ENCODE results near the gene TAF11L12.
"Not testable (repeated sequence)": the region's sequence is repeated elsewhere in the genome, so short reads cannot be mapped to it uniquely, and the experiment has no call there.

TAF11L12 gene

DNA sequence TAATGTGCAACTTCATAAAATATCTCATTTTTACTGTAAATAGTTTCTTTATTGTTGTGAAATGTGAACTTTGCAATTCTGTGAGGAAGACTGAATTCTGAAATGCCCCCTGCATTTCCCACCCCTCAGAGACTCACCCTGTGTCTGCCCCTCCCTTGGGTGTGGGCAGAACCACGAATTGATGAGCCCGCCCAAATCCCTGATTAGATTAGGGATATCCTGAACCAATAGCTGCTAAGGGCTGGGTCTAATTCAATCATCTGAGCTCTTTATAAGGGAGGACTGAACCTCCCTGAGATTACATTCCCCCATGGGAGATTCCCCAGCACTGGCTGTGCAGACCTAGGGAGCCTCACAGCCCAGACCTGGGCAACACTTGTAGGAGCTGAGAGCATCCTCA lies at the start of gene TAF11L12:
TAF11L12 (plus strand) TSS at position 301 of the 400 bp plus-strand sequence.
- in situ Hi-C loops (cut with HindIII; ENCODE audit: low sequenced_read_pairs) = not testable (repeated sequence)

GRCh38 chr5:17585658-17586057 lies 24.5 kb upstream of the TAF11L12 start, which contains the start of gene TAF11L7:
TSS of gene TAF11L7 (minus strand) at chr5:17585758.
- in situ Hi-C loops (cut with HindIII; ENCODE audit: low sequenced_read_pairs) = not testable (repeated sequence)

DNA sequence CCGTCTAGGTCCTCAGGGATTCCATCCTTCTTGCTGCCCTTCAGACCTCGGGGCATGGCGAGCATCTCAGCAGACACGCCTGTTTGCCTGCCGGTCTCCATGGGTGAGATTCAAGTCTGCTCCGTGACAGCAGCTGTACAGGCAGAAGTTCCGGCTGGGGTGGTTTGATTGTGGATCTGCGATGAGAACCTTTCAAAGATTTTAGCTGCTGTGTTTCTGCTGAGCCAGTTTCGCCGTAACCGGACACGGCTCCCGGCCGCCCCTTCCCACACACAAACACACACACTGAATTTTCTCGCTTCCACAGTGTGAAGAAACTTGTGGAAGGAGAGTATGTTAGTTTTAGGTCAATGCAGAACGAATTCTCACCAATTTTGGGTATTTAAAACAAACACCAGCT lies 19.3 kb upstream of the TAF11L12 start, which contains the start of gene TAF11L8:
TAF11L8 (minus strand) TSS at position 101 of the 400 bp plus-strand sequence.
- in situ Hi-C loops (cut with HindIII; ENCODE audit: low sequenced_read_pairs) = not testable (repeated sequence)

DNA sequence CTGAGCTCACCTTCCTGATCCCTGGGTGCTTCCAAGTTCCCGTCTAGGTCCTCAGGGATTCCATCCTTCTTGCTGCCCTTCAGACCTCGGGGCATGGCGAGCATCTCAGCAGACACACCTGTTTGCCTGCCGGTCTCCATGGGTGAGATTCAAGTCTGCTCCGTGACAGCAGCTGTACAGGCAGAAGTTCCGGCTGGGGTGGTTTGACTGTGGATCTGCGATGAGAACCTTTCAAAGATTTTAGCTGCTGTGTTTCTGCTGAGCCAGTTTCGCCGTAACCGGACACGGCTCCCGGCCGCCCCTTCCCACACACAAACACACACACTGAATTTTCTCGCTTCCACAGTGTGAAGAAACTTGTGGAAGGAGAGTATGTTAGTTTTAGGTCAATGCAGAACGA lies 15.9 kb upstream of the TAF11L12 start, which contains the start of gene TAF11L9:
TAF11L9 (minus strand) TSS at position 140 of the 400 bp plus-strand sequence.
- in situ Hi-C loops (cut with HindIII; ENCODE audit: low sequenced_read_pairs) = not testable (repeated sequence)

DNA sequence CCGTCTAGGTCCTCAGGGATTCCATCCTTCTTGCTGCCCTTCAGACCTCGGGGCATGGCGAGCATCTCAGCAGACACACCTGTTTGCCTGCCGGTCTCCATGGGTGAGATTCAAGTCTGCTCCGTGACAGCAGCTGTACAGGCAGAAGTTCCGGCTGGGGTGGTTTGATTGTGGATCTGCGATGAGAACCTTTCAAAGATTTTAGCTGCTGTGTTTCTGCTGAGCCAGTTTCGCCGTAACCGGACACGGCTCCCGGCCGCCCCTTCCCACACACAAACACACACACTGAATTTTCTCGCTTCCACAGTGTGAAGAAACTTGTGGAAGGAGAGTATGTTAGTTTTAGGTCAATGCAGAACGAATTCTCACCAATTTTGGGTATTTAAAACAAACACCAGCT lies 12.5 kb upstream of the TAF11L12 start, which contains the start of gene TAF11L10:
TAF11L10 (minus strand) TSS at position 101 of the 400 bp plus-strand sequence.
- in situ Hi-C loops (cut with HindIII; ENCODE audit: low sequenced_read_pairs) = not testable (repeated sequence)

DNA sequence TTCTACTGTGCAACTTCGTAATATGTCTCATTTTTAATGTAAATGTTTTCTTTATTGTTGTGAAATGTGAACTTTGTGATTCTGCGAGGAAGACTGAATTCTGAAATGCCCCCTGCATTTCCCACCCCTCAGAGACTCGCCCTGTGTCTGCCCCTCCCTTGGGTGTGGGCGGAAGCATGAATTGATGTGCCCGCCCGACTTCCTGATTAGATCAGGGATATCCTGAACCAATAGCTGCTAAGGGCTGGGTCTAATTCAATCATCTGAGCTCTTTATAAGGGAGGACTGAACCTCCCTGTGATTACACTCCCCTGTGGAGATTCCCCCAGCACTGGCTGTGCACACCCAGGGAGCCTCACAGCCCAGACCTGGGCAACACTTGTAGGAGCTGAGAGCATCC lies 6.3 kb upstream of the TAF11L12 start, which contains the start of gene TAF11L11:
TAF11L11 (plus strand) TSS at position 304 of the 400 bp plus-strand sequence.
- in situ Hi-C loops (cut with HindIII; ENCODE audit: low sequenced_read_pairs) = not testable (repeated sequence)

DNA sequence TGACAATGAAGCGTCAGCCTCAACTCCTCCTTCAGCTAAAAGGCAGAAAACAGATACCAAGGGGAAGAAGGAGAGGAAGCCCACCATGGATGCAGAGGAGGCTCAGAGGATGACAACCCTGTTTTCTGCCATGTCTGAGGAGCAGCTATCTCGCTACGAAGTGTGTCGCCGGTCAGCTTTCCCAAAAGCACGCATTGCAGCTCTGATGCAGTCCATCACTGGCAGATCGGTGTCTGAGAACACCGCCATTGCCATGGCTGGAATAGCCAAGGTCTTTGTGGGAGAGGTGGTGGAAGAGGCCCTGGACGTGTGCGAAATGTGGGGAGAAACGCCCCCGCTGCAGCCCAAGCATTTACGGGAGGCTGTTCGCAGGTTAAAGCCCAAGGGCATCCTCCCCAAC lies 5.2 kb upstream of the TAF11L12 start:
- in situ Hi-C loops (cut with HindIII; ENCODE audit: low sequenced_read_pairs) = no loop called here

- in situ Hi-C loops (cut with HindIII; ENCODE audit: low sequenced_read_pairs) = not testable (repeated sequence)
Measured at GRCh38 chr5:17607461-17607860, 2.7 kb upstream of the TAF11L12 start.

DNA sequence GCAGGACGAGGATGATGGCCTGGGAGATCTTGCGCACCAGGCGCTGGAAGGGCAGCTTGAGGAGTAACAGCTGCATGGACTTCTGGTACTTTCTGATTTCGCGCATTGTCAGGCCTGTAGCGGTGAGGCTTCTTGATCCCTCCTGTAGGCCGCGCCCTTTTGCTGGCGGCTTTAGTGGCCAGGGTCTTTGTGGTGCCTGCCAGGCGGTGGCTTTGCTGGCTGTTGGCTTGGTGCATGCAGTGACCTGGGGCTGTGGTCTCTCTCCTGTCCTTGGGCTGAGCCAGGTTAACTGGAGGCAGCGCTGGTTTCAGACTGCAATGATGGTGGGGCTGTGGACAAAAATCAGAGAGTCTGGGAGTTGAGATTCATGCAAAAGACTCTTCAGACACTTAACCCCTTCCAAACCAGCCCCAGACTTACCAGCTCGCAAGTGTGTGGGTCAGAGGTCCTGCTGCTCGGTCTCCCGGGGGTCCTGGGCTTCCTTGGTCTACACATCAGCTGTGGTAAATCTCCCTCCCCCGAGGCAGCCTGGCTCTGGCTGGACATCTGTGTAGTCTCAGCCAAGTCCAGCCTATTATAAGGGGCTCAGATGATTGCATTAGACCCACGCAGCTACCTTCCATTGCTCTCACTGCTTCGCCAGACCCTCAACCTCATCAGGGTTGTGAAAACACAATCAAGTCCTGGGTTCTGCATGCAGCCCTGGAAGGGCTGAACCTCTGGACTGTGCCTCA lies 4.8 kb downstream of the TAF11L12 start:
- in situ Hi-C loops (cut with HindIII; ENCODE audit: low sequenced_read_pairs) = no loop called here

DNA sequence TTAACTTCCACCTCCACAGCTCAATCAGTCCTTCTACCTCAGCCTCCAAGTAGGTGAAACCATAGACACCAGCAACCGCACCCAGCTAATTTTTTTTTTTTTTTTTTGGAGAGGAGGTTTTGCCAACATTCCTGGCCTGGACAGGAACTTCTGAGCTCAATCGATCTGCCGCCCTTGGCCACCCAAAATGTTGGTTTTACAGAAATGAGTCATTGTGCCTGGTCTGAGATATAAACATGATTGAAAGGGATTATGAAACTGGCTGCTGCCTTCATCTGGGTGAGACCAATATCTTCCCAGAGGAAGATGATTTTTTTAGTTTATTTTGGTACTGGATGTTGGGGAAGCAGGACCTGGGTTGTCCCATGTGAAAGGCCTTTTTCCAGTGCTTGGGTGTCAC lies 9.2 kb downstream of the TAF11L12 start:
- in situ Hi-C loops (cut with HindIII; ENCODE audit: low sequenced_read_pairs) = no loop called here

- in situ Hi-C loops (cut with HindIII; ENCODE audit: low sequenced_read_pairs) = no loop called here
Measured at GRCh38 chr5:17620627-17621026, 10.4 kb downstream of the TAF11L12 start.

DNA sequence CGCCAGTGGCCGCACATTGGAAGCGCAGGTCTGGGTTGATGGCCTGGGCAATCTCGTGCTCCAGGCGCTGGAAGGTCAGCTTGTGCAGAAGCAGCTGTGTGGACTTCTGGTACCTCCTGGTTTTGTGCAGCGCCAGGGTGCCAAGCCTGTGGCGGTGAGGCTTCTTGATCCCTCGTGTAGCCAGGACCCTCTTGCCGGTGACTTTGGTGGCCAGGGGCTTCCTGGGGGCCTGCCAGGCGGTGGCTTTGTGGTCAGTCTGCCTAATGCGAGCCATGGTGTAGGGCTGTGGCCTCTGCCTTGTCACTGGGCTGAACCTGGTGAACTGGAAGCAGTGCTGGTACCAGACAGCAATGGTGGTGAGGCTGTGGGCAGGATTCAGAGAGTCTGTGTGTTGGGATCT lies 15.5 kb downstream of the TAF11L12 start:
- in situ Hi-C loops (cut with HindIII; ENCODE audit: low sequenced_read_pairs) = no loop called here

DNA sequence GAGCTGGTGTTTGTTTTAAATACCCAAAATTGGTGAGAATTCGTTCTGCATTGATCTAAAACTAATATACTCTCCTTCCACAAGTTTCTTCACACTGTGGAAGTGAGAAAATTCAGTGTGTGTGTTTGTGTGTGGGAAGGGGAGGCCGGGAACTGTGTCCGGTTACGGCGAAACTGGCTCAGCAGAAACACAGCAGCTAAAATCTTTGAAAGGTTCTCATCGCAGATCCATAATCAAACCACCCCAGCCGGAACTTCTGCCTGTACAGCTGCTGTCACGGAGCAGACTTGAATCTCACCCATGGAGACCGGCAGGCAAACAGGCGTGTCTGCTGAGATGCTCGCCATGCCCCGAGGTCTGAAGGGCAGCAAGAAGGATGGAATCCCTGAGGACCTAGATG lies 21.6 kb downstream of the TAF11L12 start, which contains the start of gene TAF11L13:
TAF11L13 (plus strand) TSS at position 301 of the 400 bp plus-strand sequence.
- in situ Hi-C loops (cut with HindIII; ENCODE audit: low sequenced_read_pairs) = not testable (repeated sequence)

- in situ Hi-C loops (cut with HindIII; ENCODE audit: low sequenced_read_pairs) = no loop called here
Measured at GRCh38 chr5:17634160-17634559, 24.0 kb downstream of the TAF11L12 start, which contains the start of gene TAF11L14. TSS of gene TAF11L14 (plus strand) at chr5:17634460.

DNA sequence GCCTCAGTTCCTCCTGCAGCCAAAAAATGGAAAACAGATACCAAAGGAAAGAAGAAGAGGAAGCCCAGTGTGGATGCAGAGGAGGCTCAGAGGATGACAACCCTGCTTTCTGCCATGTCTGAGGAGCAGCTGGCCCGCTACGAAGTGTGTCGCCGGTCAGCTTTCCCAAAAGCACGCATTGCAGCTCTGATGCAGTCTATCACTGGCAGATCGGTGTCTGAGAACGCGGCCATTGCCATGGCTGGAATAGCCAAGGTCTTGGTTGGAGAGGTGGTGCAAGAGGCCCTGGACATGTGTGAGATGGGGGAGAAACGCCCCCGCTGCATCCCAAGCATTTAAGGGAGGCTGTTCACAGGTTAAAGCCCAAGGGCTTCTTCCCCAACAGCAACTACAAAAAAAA lies 39.0 kb downstream of the TAF11L12 start:
- in situ Hi-C loops (cut with HindIII; ENCODE audit: low sequenced_read_pairs) = not testable (repeated sequence)

- in situ Hi-C loops (cut with HindIII; ENCODE audit: low sequenced_read_pairs) = not testable (repeated sequence)
Measured at GRCh38 chr5:17655201-17655759, 45.1 kb downstream of the TAF11L12 start.

DNA sequence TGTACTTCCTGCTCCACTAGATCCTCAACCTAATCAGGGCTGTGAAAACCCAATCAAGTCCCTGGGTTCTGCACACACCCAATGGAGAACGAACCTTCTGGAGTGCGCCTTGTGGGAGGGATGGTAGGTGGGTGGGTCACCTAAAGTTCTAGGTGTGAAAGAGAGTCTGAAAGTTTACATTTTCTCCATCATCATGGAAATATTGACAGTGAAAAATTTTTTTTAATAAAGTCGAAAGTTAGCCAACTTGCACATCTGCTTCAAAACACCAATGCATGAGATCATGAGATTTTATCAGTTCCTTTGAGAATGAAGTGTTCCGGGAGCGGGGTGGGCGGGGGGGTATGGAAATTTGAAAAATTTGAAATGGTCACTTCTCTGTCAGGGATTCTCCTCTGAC lies 45.7 kb downstream of the TAF11L12 start:
- in situ Hi-C loops (cut with HindIII; ENCODE audit: low sequenced_read_pairs) = no loop called here
